Measurements from ENCODE around the gene POLN. TPM values are rescaled to one million over a fixed set of nuclear protein-coding genes. Genes with fewer than 3 reads are reported as not detected.

The POLN gene
- total RNA-seq, 2 experiments from 2014 or later = 4.0 to 4.4 TPM

DNA sequence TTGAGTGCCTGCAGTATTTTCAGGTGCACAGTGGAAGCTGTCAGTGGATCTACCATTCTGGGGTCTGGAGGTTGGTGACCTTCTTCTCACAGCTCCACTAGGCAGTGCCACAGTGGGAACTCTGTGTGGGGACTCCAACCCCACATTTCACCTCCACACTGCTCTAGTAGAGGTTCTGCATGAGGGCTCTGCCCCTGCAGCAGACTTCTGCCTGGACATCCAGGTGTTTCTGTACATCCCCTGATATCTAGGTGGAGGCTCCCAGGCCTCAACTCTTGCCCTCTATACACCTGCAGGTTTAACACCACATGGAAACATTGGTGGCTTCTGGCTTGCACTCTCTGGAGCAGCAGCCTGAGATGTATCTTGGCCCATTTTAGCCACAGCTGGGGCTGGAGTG, 216.1 kb downstream of the POLN start:
- CTCF ChIA-PET (ENCODE audit: unreplicated experiment) = no interaction called here

DNA sequence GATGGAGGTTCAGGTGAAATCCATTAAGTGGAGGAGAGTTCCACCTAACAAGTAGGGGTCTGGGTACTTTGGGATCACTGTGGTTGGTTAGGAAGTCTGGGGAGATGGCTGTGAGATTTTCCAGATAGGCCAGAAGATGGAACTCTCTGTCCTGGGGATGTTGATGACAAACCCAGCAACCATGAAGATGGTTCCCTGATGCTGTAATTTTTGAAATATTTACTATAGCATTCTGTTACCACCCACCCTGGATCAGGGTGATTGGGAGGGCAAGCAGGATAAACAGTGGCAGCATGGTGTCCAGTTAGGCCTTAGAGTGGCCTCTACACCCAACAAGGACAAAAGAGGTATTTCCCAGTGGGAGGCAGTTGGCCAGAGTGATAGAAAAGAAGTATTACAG, 217.2 kb downstream of the POLN start:
- H3K27ac ChIP-seq (ENCODE audit: low read depth, low read length, poor library complexity, severe bottlenecking) = no peak overlapping the region
- H3K4me1 ChIP-seq (ENCODE audit: insufficient read depth, low read length, poor library complexity, severe bottlenecking) = no peaks in the 10 kb centered on the region
- H3K9me2 ChIP-seq (ENCODE audit: insufficient read depth, low read length) = no peaks in the 10 kb centered on the region
- no peaks in the 10 kb centered on the region for H3K79me2 ChIP-seq (ENCODE audit: insufficient read depth, low read depth, low read length)
- no peaks in the 10 kb centered on the region for H4K20me1 ChIP-seq (ENCODE audit: insufficient read depth, low read length)
- H2AFZ ChIP-seq (ENCODE audit: low read length) = no peak overlapping the region
- no TSS peak for BruUV-seq (replicated peaks)
- ChIA-PET POLR2A (no interaction called here), CTCF (ENCODE audit: unreplicated experiment) (interaction anchor here (0.5 kb wide), 1 partner anchor 165 kb away, joined by 3 read pairs; no protein-coding TSS in a partner anchor)
- TF ChIP-seq, protein P1, sequence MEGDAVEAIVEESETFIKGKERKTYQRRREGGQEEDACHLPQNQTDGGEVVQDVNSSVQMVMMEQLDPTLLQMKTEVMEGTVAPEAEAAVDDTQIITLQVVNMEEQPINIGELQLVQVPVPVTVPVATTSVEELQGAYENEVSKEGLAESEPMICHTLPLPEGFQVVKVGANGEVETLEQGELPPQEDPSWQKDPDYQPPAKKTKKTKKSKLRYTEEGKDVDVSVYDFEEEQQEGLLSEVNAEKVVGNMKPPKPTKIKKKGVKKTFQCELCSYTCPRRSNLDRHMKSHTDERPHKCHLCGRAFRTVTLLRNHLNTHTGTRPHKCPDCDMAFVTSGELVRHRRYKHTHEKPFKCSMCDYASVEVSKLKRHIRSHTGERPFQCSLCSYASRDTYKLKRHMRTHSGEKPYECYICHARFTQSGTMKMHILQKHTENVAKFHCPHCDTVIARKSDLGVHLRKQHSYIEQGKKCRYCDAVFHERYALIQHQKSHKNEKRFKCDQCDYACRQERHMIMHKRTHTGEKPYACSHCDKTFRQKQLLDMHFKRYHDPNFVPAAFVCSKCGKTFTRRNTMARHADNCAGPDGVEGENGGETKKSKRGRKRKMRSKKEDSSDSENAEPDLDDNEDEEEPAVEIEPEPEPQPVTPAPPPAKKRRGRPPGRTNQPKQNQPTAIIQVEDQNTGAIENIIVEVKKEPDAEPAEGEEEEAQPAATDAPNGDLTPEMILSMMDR (conservative IDR thresholded peaks at IDR 0.05; ENCODE audit: low read length) = no peak
- no peak for TF ChIP-seq EZH2phosphoT487 (IDR thresholded peaks at IDR 0.05; ENCODE audit: borderline replicate concordance, low read depth, low read length)
- H3K36me3 ChIP-seq (ENCODE audit: insufficient read depth, low read length) = no peaks in the 10 kb centered on the region
- no peak overlapping the region for H3K4me2 ChIP-seq (ENCODE audit: low read length)
- no peak for DNase-seq (ENCODE audit: low spot score)
- intact Hi-C loops (cut with micrococcal nuclease; ENCODE audit: unreplicated experiment) = no loop called here
- no peak overlapping the region for H3K4me3 ChIP-seq (ENCODE audit: low read depth, low read length, poor library complexity, severe bottlenecking)
- peaks cover 5% of the 10 kb centered on the region; the same call in 1 of the 2 replicates for H3K9me3 ChIP-seq (ENCODE audit: low read length)

More for the DNA sequence above, 216.1 kb downstream of the POLN start:
- no peak for DNase-seq (ENCODE audit: low spot score)
- no peaks in the 10 kb centered on the region for H3K4me1 ChIP-seq (ENCODE audit: insufficient read depth, low read length, poor library complexity, severe bottlenecking)
- H3K27ac ChIP-seq (ENCODE audit: low read depth, low read length, poor library complexity, severe bottlenecking) = no peak overlapping the region
- H3K9me2 ChIP-seq (ENCODE audit: insufficient read depth, low read length) = no peaks in the 10 kb centered on the region
- H3K79me2 ChIP-seq (ENCODE audit: insufficient read depth, low read depth, low read length) = no peaks in the 10 kb centered on the region
- peaks cover 5% of the 10 kb centered on the region; the same call in 1 of the 2 replicates for H3K9me3 ChIP-seq (ENCODE audit: low read length)
- H3K36me3 ChIP-seq (ENCODE audit: insufficient read depth, low read length) = no peaks in the 10 kb centered on the region
- POLR2A ChIA-PET = no interaction called here
- no peak overlapping the region for H3K4me3 ChIP-seq (ENCODE audit: low read depth, low read length, poor library complexity, severe bottlenecking)
- TF ChIP-seq, protein P1 (conservative IDR thresholded peaks at IDR 0.05; ENCODE audit: low read length) = no peak
- no peak for TF ChIP-seq EZH2phosphoT487 (IDR thresholded peaks at IDR 0.05; ENCODE audit: borderline replicate concordance, low read depth, low read length)
- no peak overlapping the region for H2AFZ ChIP-seq (ENCODE audit: low read length)
- intact Hi-C loops (cut with micrococcal nuclease; ENCODE audit: unreplicated experiment) = no loop called here
- BruUV-seq (replicated peaks) = no TSS peak
- no peaks in the 10 kb centered on the region for H4K20me1 ChIP-seq (ENCODE audit: insufficient read depth, low read length)
- H3K4me2 ChIP-seq (ENCODE audit: low read length) = no peak overlapping the region

Small RNA genes within 50 kb of the gene (small RNA-seq; reads per million reads assigned to genes)
- gene COX6B1P5 = not detected

Other genes starting within 250 kb of the POLN start
- gene NELFA, start 233.1 kb downstream of the POLN start, total RNA-seq (2014; rRNA removed; shearing (Covaris generic)) = 43.5 and 45.5 TPM in 2 replicates
- 45.7 and 53.4 TPM in 2 replicates for gene NELFA, start 233.1 kb downstream of the POLN start, total RNA-seq (2022)
- gene NAT8L, start 182.8 kb downstream of the POLN start, total RNA-seq (2014; rRNA removed; shearing (Covaris generic)) = 0.03 TPM in 1 of 2 replicates, not detected in the other
- not detected in 2 replicates for gene NAT8L, start 182.8 kb downstream of the POLN start, total RNA-seq (2022)
- gene HAUS3, start within 50 bp of the POLN start, total RNA-seq (2014; rRNA removed; shearing (Covaris generic)) = 15.9 and 20.1 TPM in 2 replicates
- 21.1 and 22.2 TPM in 2 replicates for gene HAUS3, start within 50 bp of the POLN start, total RNA-seq (2022)
- gene MXD4, start 20.0 kb upstream of the POLN start, total RNA-seq (2014; rRNA removed; shearing (Covaris generic)) = 2.4 and 3.0 TPM in 2 replicates
- 10.4 and 11.6 TPM in 2 replicates for gene MXD4, start 20.0 kb upstream of the POLN start, total RNA-seq (2022)
- 4.8 TPM in 1 of 2 replicates, not detected in the other for gene ZFYVE28, start 176.5 kb upstream of the POLN start, total RNA-seq (2014; rRNA removed; shearing (Covaris generic))
- 0.32 TPM in 1 of 2 replicates, not detected in the other for gene ZFYVE28, start 176.5 kb upstream of the POLN start, total RNA-seq (2022)
- not detected in 2 replicates for gene CFAP99, start 176.8 kb upstream of the POLN start, total RNA-seq (2014; rRNA removed; shearing (Covaris generic))
- not detected in 2 replicates for gene CFAP99, start 176.8 kb upstream of the POLN start, total RNA-seq (2022)
- gene RNF4, start 227.0 kb upstream of the POLN start, total RNA-seq (2014; rRNA removed; shearing (Covaris generic)) = 63.6 and 65.0 TPM in 2 replicates
- gene RNF4, start 227.0 kb upstream of the POLN start, total RNA-seq (2022) = 76.5 and 77.5 TPM in 2 replicates

Data from OCI-LY7 (cell line).